ENCODE measurements around the gene INSYN2B. TPM values are rescaled to one million over a fixed set of nuclear protein-coding genes. Genes with fewer than 3 reads are reported as not detected.

The INSYN2B gene
- total and polyA plus RNA-seq, 2 experiments from 2014 or later: not detected

- TF ChIP-seq EZH2 (IDR thresholded peaks at IDR 0.05; ENCODE audit: low read depth, unreplicated experiment): no peak
These were observed 75.8 kb downstream of the INSYN2B start (continued) for GRCh38 chr5:169904508-169904907.

GRCh38 chr5:169904059-169904458 is 76.2 kb downstream of the INSYN2B start:
- no peak overlapping the region for H3K4me2 ChIP-seq
- H3K79me2 ChIP-seq (replicated peaks; ENCODE audit: insufficient read depth): no peaks in the 10 kb centered on the region
- H3F3A ChIP-seq (replicated peaks; ENCODE audit: low read depth): no peaks in the 10 kb centered on the region
- no peak overlapping the region for H3K4me3 ChIP-seq
- Mint-ChIP-seq H3K4me1 (peaks cover 9% of the 10 kb centered on the region; the same call in 2 of the 3 replicates), H3K9me3 (no peaks in the 10 kb centered on the region), H3K36me3 (ENCODE audit: low read depth) (no peaks in the 10 kb centered on the region), H3K27ac (no peak overlapping the region), H3K4me3 (no peak overlapping the region), H3K27me3 (ENCODE audit: insufficient read depth, low read depth, poor library complexity) (no peaks in the 10 kb centered on the region)
- no peaks in the 10 kb centered on the region for H4K20me1 ChIP-seq (replicated peaks; ENCODE audit: insufficient read depth)
- ATAC-seq (no peak), DNase-seq (ENCODE audit: low spot score) (no peak)
- H3K9me2 ChIP-seq (ENCODE audit: insufficient read depth): peaks cover 11% of the 10 kb centered on the region; the same call in 1 of the 2 replicates
- H3K36me3 ChIP-seq (ENCODE audit: insufficient read depth): no peaks in the 10 kb centered on the region
- no peaks in the 10 kb centered on the region for H3K4me1 ChIP-seq (ENCODE audit: insufficient read depth)
- no peaks in the 10 kb centered on the region for H3K27me3 ChIP-seq (ENCODE audit: insufficient read depth)
- H2AFZ ChIP-seq: no peak overlapping the region
- no peak overlapping the region for H3K27ac ChIP-seq (ENCODE audit: low read depth)
- TF ChIP-seq STAT1 (IDR thresholded peaks at IDR 0.05; ENCODE audit: unreplicated experiment) (no peak), JUNB (IDR thresholded peaks at IDR 0.05; ENCODE audit: unreplicated experiment) (no peak), EZH2 (IDR thresholded peaks at IDR 0.05; ENCODE audit: low read depth, unreplicated experiment) (no peak), ZNF114 (CRISPR knock-in tag; IDR thresholded peaks at IDR 0.05) (no peak), NANOG (IDR thresholded peaks at IDR 0.05; ENCODE audit: borderline replicate concordance) (no peak), EZH2phosphoT487 (IDR thresholded peaks at IDR 0.05; ENCODE audit: unreplicated experiment) (no peak), REST (IDR thresholded peaks at IDR 0.05; ENCODE audit: unreplicated experiment) (no peak), ZNF462 (CRISPR knock-in tag; IDR thresholded peaks at IDR 0.05) (no peak), CREB1 (CRISPR knock-in tag; IDR thresholded peaks at IDR 0.05; ENCODE audit: low read depth) (no peak), POLR2AphosphoS5 (IDR thresholded peaks at IDR 0.05; ENCODE audit: low read depth) (no peak), ZNF331 (CRISPR knock-in tag; IDR thresholded peaks at IDR 0.05; ENCODE audit: low read depth) (no peak)
- TF ChIP-seq, protein P1, sequence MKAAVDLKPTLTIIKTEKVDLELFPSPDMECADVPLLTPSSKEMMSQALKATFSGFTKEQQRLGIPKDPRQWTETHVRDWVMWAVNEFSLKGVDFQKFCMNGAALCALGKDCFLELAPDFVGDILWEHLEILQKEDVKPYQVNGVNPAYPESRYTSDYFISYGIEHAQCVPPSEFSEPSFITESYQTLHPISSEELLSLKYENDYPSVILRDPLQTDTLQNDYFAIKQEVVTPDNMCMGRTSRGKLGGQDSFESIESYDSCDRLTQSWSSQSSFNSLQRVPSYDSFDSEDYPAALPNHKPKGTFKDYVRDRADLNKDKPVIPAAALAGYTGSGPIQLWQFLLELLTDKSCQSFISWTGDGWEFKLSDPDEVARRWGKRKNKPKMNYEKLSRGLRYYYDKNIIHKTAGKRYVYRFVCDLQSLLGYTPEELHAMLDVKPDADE (IDR thresholded peaks at IDR 0.05): no peak
- TF ChIP-seq, protein P2, sequence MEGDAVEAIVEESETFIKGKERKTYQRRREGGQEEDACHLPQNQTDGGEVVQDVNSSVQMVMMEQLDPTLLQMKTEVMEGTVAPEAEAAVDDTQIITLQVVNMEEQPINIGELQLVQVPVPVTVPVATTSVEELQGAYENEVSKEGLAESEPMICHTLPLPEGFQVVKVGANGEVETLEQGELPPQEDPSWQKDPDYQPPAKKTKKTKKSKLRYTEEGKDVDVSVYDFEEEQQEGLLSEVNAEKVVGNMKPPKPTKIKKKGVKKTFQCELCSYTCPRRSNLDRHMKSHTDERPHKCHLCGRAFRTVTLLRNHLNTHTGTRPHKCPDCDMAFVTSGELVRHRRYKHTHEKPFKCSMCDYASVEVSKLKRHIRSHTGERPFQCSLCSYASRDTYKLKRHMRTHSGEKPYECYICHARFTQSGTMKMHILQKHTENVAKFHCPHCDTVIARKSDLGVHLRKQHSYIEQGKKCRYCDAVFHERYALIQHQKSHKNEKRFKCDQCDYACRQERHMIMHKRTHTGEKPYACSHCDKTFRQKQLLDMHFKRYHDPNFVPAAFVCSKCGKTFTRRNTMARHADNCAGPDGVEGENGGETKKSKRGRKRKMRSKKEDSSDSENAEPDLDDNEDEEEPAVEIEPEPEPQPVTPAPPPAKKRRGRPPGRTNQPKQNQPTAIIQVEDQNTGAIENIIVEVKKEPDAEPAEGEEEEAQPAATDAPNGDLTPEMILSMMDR (conservative IDR thresholded peaks at IDR 0.05; ENCODE audit: low read depth in 2 of 2): no peak
